Measurements from ENCODE around the gene E2F4.
A peak's percentile ranks its signal among the peaks of the same experiment; 100 is the strongest.

The E2F4 gene

DNA sequence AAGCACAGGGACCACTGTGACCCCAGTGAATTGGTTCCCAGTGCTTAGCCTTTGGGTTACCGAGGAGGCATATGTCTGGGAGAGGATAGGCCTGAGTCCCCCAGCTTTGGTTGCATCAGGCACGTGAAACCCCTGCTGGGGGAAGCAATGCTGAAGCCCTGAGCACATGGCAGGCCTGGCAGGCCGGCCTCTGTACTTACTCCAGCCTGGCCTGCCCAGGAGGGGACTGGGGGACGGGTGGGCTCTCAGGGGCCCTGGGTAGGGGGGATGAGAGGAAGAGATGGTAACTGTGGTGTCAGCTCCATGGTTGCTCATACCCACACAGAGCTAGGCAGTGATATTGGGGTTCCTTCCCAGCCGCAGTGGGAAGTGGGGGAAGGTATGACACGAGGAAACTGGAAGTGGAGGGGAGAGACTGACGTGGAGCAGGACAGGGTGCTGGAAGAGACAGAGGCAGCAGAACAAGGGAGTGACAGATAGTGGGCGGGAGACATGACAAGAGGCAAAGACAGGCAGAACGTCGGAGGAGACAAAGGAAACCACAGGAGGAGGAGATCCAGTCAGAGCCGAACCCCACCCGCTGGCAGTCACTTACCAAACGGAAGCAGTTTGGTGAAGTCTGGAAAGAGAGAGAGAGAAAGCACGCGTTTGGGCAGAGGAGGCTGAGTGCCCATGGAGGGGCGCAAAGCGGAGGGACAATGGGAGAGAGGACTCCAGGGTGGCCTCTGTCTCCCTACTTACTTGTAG lies 44.0 kb downstream of the E2F4 start:
- DNase-seq (ENCODE audit: low spot score), result no peak

GRCh38 chr16:67236563-67237395 lies 44.8 kb downstream of the E2F4 start:
- DNase-seq (ENCODE audit: low spot score), result peak; percentile 81

DNA sequence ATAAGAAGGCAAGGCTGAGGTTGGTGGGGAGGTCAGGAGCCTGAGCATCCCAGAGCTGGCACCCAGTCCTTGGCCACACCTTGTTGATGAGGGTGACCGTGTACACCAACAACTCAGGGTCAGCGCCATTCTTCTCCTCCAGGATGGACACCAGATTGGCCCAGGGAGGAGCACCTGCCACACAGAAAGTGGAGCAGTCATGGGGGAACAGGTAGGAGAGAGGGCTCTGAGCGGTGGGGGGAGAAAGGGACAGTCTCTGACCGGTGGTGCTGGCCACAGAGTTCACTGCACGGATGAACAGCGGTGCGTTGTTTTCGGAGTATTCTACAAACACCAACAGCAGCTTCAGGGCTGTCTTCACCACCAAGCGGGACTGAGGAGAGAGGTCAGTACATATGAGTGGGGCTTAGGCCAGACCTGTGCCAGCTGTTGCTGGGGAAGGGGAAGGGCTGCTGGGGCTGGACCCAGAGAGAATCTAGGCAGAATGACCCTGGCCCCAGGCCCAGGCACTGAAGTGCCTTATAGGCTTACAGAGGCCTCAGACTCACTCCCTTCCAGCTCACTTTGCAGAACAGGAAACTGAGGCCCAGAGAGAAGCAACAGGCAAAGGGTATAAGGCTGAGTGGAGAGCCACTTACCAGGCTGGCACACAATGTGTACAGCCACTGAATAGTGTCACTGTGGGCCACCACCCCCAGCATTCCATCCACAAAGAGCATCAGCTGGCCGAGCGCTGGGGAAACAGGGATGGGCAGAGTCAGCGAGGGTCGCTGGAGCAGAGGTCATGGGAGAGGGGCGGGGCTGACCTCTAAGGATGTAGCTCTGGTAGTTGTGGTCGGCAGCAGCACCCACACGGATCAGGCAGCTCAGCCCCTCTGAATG lies 45.7 kb downstream of the E2F4 start:
- DNase-seq (ENCODE audit: low spot score), result no peak

DNA sequence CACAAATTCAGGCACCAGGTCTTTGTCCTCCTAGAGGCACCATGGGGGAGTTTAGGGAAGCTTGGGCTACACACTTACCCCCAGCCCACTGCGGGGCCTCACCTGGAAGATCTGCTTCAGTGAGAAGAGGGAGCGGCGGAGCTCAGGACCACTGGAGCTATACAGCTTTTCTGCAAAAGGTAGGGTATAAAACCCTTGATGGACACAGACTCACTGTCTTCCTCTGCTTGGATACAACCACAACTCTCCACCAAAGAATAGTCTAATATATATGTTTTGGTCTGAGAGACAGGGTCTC lies 46.3 kb downstream of the E2F4 start:
- DNase-seq (ENCODE audit: low spot score), result no peak

- DNase-seq (ENCODE audit: low spot score), result no peak
Observed at GRCh38 chr16:67238806-67239470, 47.0 kb downstream of the E2F4 start.

DNA sequence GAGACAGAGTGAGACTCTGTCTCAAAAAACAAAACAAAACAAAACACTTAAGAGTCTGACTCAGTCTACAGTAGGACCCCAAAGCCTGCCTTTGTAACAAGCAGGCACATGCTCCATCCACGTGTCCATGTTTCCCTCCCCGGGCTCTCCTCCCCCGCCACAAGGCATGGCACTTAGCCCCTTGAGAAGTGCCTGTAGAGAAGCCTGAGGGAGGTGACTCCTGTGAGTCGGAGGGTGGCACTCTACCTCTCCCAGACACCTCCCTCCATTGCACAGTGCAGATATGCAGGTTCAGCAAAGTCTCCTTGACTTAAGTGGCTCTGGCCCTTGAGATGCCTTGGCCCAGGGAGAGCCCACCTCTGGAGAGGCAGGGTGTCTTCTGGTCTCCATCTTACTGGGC lies 48.6 kb downstream of the E2F4 start:
- DNase-seq (ENCODE audit: low spot score), result peak; percentile 40

GRCh38 chr16:67241008-67241900 lies 49.3 kb downstream of the E2F4 start:
- no peak for DNase-seq (ENCODE audit: low spot score)

GRCh38 chr16:67242138-67242730 lies 50.3 kb downstream of the E2F4 start:
- no peak for DNase-seq (ENCODE audit: low spot score)

- DNase-seq (ENCODE audit: low spot score), result no peak
Observed at GRCh38 chr16:67243481-67243880, 51.5 kb downstream of the E2F4 start.

DNA sequence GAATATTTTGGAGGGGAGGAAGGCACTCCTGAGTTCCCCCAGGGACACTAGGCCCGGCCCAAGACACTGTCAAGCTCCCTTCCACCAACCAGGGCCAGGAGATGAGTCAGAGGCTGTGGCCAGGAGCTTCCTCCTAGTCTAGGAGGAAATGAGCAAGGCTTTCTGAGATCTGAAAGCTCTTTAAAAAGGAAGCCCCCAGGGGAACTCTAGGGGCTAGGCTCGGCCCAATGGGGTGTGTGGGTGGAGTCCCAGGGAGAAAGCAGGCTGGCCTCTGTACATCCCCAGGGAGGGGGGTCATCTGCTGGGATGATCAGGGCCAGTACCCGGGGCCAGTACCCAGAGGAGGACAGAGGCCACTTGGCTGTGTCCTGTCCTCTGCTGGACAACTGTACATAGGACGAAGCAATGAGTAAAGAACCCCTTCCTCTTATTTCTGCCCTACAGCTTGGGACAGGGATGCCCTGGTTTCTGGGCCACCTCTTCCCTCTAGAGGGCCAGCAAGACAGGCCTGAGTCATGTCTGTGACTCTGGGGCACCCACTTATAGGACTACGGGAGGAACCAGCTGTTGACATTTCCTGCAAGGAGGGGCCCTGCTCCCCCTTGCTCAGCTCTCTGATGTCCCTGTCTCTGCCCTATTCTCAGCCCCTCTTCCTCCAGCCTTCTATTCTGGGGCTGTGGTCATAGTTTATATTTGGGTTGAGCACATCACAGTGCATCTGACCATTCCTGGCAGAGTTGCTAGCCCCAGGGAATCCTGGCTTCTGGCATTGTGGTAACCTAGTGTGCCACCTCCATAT lies 52.6 kb downstream of the E2F4 start:
- no peak for DNase-seq (ENCODE audit: low spot score)

DNA sequence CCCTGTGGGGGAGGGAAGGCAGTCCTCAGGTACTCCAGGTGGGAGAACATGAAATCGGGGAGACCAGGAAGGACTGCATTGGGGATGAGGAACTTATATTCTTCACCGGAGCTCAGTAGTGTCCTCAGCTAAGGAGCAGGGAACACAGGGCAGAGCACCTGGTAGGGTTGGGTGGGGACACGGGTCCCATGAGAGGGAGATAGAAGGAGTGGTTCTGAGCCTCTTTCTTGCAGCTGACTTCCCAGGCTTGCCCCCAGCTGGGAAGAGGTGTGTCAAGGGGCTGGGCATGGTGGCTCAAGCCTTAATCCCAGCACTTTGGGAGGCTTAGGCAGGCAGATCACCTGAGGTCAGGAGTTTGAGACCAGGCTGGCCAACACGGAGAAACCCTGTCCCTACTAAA lies 53.2 kb downstream of the E2F4 start:
- DNase-seq (ENCODE audit: low spot score), result no peak

DNA sequence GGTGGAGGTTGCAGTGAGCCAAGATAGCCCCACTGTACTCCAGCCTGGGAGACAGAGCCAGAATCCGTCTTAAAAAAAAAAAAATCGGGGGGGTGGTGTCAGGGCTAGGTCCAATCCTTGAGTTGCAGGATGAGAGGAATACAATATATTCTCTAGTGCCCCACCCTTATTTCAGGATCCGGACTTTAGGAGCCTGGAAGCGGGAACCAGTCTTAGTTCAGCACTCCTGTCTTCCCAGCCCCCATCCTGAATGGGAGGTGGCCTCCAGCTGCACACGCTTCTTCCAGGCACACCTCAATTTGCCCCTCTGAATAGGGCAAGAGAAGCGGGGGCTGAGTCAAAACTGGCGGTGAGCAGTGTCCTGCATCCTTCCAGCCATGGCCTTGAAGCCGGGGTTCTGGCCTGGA lies 53.7 kb downstream of the E2F4 start:
- no peak for DNase-seq (ENCODE audit: low spot score)

GRCh38 chr16:67246081-67246755 lies 54.3 kb downstream of the E2F4 start:
- DNase-seq (ENCODE audit: low spot score), result no peak

GRCh38 chr16:67246756-67247191 lies 54.8 kb downstream of the E2F4 start:
- peak; percentile 65 for DNase-seq (ENCODE audit: low spot score)

GRCh38 chr16:67247192-67248072 lies 55.5 kb downstream of the E2F4 start, which contains the start of gene FHOD1:
TSS of gene FHOD1 (minus strand) at chr16:67247481. CDS start at chr16:67247410, 71 bp downstream.
- DNase-seq (ENCODE audit: low spot score), result peak; percentile 93

DNA sequence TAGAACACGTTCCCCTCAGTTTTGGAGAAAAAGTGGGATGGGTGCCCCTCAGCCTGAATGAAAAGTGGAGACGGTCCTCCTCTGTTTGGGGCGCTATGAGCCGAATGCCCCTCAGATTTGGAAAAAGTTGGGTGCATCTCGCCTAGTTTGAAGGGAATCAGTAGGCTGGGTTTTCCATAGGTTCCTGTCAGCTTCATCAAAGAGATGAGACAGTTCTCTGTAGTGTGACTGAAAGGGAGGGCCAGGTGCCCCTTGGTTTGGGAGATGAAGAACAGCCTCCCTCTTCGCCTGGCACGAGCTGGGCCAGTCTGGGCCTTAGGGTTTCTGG lies 56.1 kb downstream of the E2F4 start:
- DNase-seq (ENCODE audit: low spot score), result no peak
